ENCODE measurements around the gene PXDN.
"Not testable (repeated sequence)": the region's sequence is repeated elsewhere in the genome, so short reads cannot be mapped to it uniquely, and the experiment has no call there.

Gene PXDN

GRCh38 chr2:1701556-1702185 is 42.6 kb downstream of the PXDN start:
- DNase-seq = no peak

GRCh38 chr2:1701020-1701419 is 43.3 kb downstream of the PXDN start:
- no peak for DNase-seq

GRCh38 chr2:1700427-1700826 is 43.9 kb downstream of the PXDN start:
- DNase-seq = not testable (repeated sequence)

GRCh38 chr2:1698188-1698945 is 45.9 kb downstream of the PXDN start:
- DNase-seq = no peak

- DNase-seq = no peak
These were observed 46.7 kb downstream of the PXDN start for GRCh38 chr2:1697601-1698000.

- DNase-seq = no peak
These were observed 47.8 kb downstream of the PXDN start for GRCh38 chr2:1696472-1696871.

- no peak for DNase-seq
These were observed 49.7 kb downstream of the PXDN start for GRCh38 chr2:1694371-1695271.

- DNase-seq = no peak
These were observed 50.6 kb downstream of the PXDN start for GRCh38 chr2:1693723-1694122.

GRCh38 chr2:1692342-1692741 is 52.0 kb downstream of the PXDN start:
- no peak for DNase-seq

- DNase-seq = no peak
These were observed 52.9 kb downstream of the PXDN start for GRCh38 chr2:1691366-1691765.

GRCh38 chr2:1690056-1690775 is 54.1 kb downstream of the PXDN start:
- no peak for DNase-seq

GRCh38 chr2:1688859-1689258 is 55.5 kb downstream of the PXDN start:
- DNase-seq = no peak

GRCh38 chr2:1688161-1688560 is 56.2 kb downstream of the PXDN start:
- DNase-seq = no peak

GRCh38 chr2:1687254-1687653 is 57.1 kb downstream of the PXDN start:
- DNase-seq = no peak

GRCh38 chr2:1686784-1687105 is 57.6 kb downstream of the PXDN start:
- no peak for DNase-seq

GRCh38 chr2:1685957-1686783 is 58.1 kb downstream of the PXDN start:
- DNase-seq = no peak

- DNase-seq = no peak
These were observed 59.0 kb downstream of the PXDN start for GRCh38 chr2:1685078-1685956.

- DNase-seq = no peak
These were observed 61.0 kb downstream of the PXDN start for GRCh38 chr2:1683297-1683696.

GRCh38 chr2:1682181-1682440 is 62.2 kb downstream of the PXDN start:
- no peak for DNase-seq

- no peak for DNase-seq
These were observed 62.8 kb downstream of the PXDN start for GRCh38 chr2:1681323-1682180.

GRCh38 chr2:1681017-1681318 is 63.3 kb downstream of the PXDN start:
- no peak for DNase-seq
